ENCODE measurements around the gene REG4. TPM values are rescaled to one million over a fixed set of nuclear protein-coding genes. Genes with fewer than 3 reads are reported as not detected.
A peak's percentile ranks its signal among the peaks of the same experiment; 100 is the strongest.
"Not testable (repeated sequence)": the region's sequence is repeated elsewhere in the genome, so short reads cannot be mapped to it uniquely, and the experiment has no call there.

The REG4 gene
- total RNA-seq (under 1 TPM in 1 of 2 experiments, not detected in 1; 0.33 TPM), total RNA-seq (0 to 5.4 (median 0.39) reads per million in 172 experiments)
- 0.52 TPM for polyA plus RNA-seq (2013, experiment 1 of 2)
- 0.33 TPM for polyA plus RNA-seq (2013, experiment 2 of 2)

- POLR2A ChIA-PET, result no interaction called here
- no peak for ATAC-seq (ENCODE audit: poor library complexity)
Observed at GRCh38 chr1:119811387-119811786, at the start of gene REG4. TSS of gene REG4 (minus strand) at chr1:119811460. CDS start at chr1:119808769, 2,691 bp downstream.

GRCh38 chr1:119859647-119860046, 48.4 kb upstream of the REG4 start:
- Histone ChIP-seq H3K27me3 (ENCODE audit: control insufficient read depth in 1 of 2, insufficient read depth in 2 of 2, low read length in 2 of 2) (peaks cover 0 to 4% of the 10 kb centered on the region in 2 experiments), H3K4me3 (ENCODE audit: low read length) (no peak overlapping the region), H3K36me3 (ENCODE audit: insufficient read depth, low read length) (no peaks in the 10 kb centered on the region), H3K4me1 (ENCODE audit: insufficient read depth, low read length) (peaks cover 6% of the 10 kb centered on the region), H3K9me3 (ENCODE audit: control insufficient read depth in 1 of 2, insufficient read depth in 1 of 2, low read length in 2 of 2) (no peaks in the 10 kb centered on the region), H3K27ac (ENCODE audit: low read depth in 1 of 2, low read length in 2 of 2) (no peak overlapping the region)
- POLR2A ChIA-PET, result no interaction called here
- Mint-ChIP-seq H3K4me3 (no peak overlapping the region), H3K27me3 (peaks cover 25% of the 10 kb centered on the region), H3K36me3 (ENCODE audit: low read depth) (no peaks in the 10 kb centered on the region), H3K27ac (no peak overlapping the region), H3K9me3 (no peaks in the 10 kb centered on the region), H3K4me1 (ENCODE audit: low read depth) (no peaks in the 10 kb centered on the region)
- TF ChIP-seq CTCF (IDR thresholded peaks at IDR 0.05), result no peak
- intact Hi-C loops (cut with DNase I, micrococcal nuclease), result no loop called here
- ATAC-seq (ENCODE audit: poor library complexity) (no peak), DNase-seq (peak in 4 of 14 experiments; percentile 1 to 26 (median 12))
- CTCF ChIA-PET, result no interaction called here

More at GRCh38 chr1:119811387-119811786, at the start of gene REG4:
- peaks cover 16% of the 10 kb centered on the region for H3K27me3 Mint-ChIP-seq
- H3K27ac Mint-ChIP-seq, result no peak within 1 kb of the TSS
- no peak within 1 kb of the TSS for H3K4me3 ChIP-seq (ENCODE audit: low read length)
- no peak for DNase-seq
- no peak within 1 kb of the TSS for H3K4me3 Mint-ChIP-seq
- H3K36me3 ChIP-seq (ENCODE audit: insufficient read depth, low read length), result no peaks in the 10 kb centered on the region
- peaks cover 6% of the 10 kb centered on the region for H3K4me1 Mint-ChIP-seq (ENCODE audit: low read depth)
- TF ChIP-seq CTCF (IDR thresholded peaks at IDR 0.05), result no peak
- H3K27ac ChIP-seq (ENCODE audit: low read depth in 1 of 2, low read length in 2 of 2), result no peak within 1 kb of the TSS
- no peaks in the 10 kb centered on the region for H3K36me3 Mint-ChIP-seq (ENCODE audit: low read depth)
- CTCF ChIA-PET, result no interaction called here
- no peaks in the 10 kb centered on the region for H3K9me3 ChIP-seq (ENCODE audit: control insufficient read depth in 1 of 2, insufficient read depth in 1 of 2, low read length in 2 of 2)
- H3K9me3 Mint-ChIP-seq, result no peaks in the 10 kb centered on the region
- intact Hi-C loops (cut with DNase I, micrococcal nuclease), result no loop called here
- no peaks in the 10 kb centered on the region for H3K4me1 ChIP-seq (ENCODE audit: insufficient read depth, low read length)
- peaks cover 5 to 25% of the 10 kb centered on the region in 2 experiments for H3K27me3 ChIP-seq (ENCODE audit: control insufficient read depth in 1 of 2, insufficient read depth in 2 of 2, low read length in 2 of 2)

- H3K4me1 ChIP-seq (ENCODE audit: insufficient read depth, low read length); H3K27ac Mint-ChIP-seq; CTCF ChIA-PET; DNase-seq; H3K36me3 ChIP-seq (ENCODE audit: insufficient read depth, low read length); POLR2A ChIA-PET; ATAC-seq (ENCODE audit: poor library complexity); H3K4me3 ChIP-seq (ENCODE audit: low read length); H3K9me3 Mint-ChIP-seq; H3K4me1 Mint-ChIP-seq (ENCODE audit: low read depth); H3K4me3 Mint-ChIP-seq; H3K36me3 Mint-ChIP-seq (ENCODE audit: low read depth); H3K27ac ChIP-seq (ENCODE audit: low read depth in 1 of 2, low read length in 2 of 2); H3K9me3 ChIP-seq (ENCODE audit: control insufficient read depth in 1 of 2, insufficient read depth in 1 of 2, low read length in 2 of 2); H3K27me3 ChIP-seq (ENCODE audit: control insufficient read depth in 1 of 2, insufficient read depth in 2 of 2, low read length in 2 of 2); intact Hi-C loops (cut with DNase I, micrococcal nuclease): not testable (repeated sequence)
- H3K27me3 Mint-ChIP-seq, result peaks cover 21% of the 10 kb centered on the region
Observed at GRCh38 chr1:119858556-119859214, 47.4 kb upstream of the REG4 start.

- ChIA-PET CTCF (no interaction called here), POLR2A (no interaction called here)
- Mint-ChIP-seq H3K27me3 (peaks cover 21% of the 10 kb centered on the region), H3K4me3 (no peak overlapping the region), H3K9me3 (no peaks in the 10 kb centered on the region), H3K36me3 (ENCODE audit: low read depth) (no peaks in the 10 kb centered on the region), H3K4me1 (ENCODE audit: low read depth) (no peaks in the 10 kb centered on the region), H3K27ac (no peak overlapping the region)
- no peaks in the 10 kb centered on the region for H3K36me3 ChIP-seq (ENCODE audit: insufficient read depth, low read length)
- no peak overlapping the region for H3K4me3 ChIP-seq (ENCODE audit: low read length)
- intact Hi-C loops (cut with DNase I, micrococcal nuclease), result no loop called here
- DNase-seq, result no peak
- H3K27ac ChIP-seq (ENCODE audit: low read depth in 1 of 2, low read length in 2 of 2), result no peak overlapping the region
- H3K27me3 ChIP-seq (ENCODE audit: control insufficient read depth in 1 of 2, insufficient read depth in 2 of 2, low read length in 2 of 2), result peaks cover 0 to 4% of the 10 kb centered on the region in 2 experiments
- TF ChIP-seq CTCF (IDR thresholded peaks at IDR 0.05), result no peak
- ATAC-seq (ENCODE audit: poor library complexity), result no peak
- peaks cover 6% of the 10 kb centered on the region for H3K4me1 ChIP-seq (ENCODE audit: insufficient read depth, low read length)
- no peaks in the 10 kb centered on the region for H3K9me3 ChIP-seq (ENCODE audit: control insufficient read depth in 1 of 2, insufficient read depth in 1 of 2, low read length in 2 of 2)
Observed at GRCh38 chr1:119858126-119858525, 46.9 kb upstream of the REG4 start.
